HK-2 (cell line): ENCODE data around the gene ZNF783.
"Not testable (repeated sequence)": the region's sequence is repeated elsewhere in the genome, so short reads cannot be mapped to it uniquely, and the experiment has no call there.

Source experiments
- DNase-seq: peaks from one replicate; pipeline ENCODE4 v3.0.0-alpha.2; 2018; ENCODE audit not compliant: unreplicated experiment

Gene ZNF783

GRCh38 chr7:149240637-149241036 is 21.4 kb upstream of the ZNF783 start:
- DNase-seq, result no peak

- no peak for DNase-seq
These were observed 20.3 kb upstream of the ZNF783 start for GRCh38 chr7:149241696-149242095.

DNA sequence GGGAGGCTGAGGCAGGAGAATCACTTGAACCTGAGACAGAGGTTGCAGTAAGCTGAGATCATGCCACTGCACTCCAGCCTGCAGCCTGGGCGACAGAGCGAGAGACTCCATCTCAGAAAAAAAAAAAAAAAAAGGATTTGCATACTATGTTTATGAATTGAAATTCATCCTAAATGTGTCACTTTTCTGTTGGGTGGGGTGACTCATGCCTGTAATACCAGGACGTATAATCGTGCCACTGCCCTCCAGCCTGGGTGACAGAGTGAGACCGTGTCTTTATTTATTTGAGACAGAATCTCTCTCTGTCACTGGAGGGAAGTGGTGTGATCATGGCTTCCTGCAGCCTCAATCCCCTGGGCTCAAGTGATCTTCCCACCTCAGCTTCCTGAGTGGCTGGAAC is 16.8 kb upstream of the ZNF783 start:
- DNase-seq, result no peak

- DNase-seq, result no peak
These were observed 16.3 kb upstream of the ZNF783 start for GRCh38 chr7:149245744-149246143.

DNA sequence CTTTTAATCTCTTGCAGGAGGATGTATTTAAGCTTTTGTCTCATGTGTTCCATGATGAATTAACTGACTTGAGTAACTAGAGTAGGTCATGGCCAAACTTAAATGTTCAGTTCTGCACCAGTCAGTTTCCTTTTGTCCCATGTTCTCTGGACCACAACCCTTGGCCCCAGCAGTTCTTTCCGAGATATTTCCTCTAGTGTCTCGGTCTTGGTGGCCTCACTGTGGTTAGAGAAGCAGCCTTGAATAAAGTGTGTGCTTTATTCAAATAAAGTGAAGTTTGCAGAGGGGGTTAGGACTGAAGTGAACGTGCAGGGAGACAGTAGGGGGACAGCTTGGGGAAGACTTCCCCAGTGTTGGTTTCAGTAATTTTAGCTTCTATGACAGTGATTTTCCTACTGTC is 13.2 kb upstream of the ZNF783 start:
- no peak for DNase-seq

DNA sequence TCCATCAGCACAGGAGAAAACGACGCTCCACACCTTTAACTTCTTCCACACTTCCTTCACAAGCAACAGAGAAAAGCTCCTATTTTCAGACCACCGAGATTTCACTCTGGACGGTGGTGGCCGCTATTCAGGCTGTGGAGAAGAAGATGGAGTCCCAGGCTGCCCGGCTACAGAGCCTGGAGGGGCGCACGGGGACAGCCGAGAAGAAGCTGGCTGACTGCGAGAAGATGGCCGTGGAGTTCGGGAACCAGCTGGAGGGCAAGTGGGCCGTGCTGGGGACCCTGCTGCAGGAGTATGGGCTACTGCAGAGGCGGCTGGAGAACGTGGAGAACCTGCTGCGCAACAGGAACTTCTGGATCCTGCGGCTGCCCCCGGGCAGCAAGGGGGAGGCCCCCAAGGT is 11.8 kb upstream of the ZNF783 start:
- DNase-seq, result not testable (repeated sequence)

DNA sequence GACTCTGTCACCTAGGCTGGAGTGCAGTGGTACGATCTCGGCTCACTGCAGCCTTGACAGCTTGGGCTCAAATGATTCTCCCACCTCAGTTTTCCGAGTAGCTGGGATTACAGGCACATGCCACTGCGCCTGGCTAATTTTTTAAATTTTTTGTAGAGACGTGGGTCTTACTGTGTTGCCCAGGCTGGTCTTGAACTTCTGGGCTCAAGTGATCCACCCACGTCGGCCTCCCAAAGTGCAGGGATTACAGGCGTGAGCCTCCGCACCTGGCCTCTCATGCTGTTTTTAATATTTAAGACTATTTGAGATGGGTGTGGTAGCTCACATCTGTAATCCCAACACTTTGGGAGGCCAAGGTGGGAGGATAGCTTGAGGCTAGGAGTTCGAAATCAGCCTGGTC is 10.5 kb upstream of the ZNF783 start:
- DNase-seq, result not testable (repeated sequence)

- DNase-seq, result no peak
These were observed 9.6 kb upstream of the ZNF783 start for GRCh38 chr7:149252378-149252777.

DNA sequence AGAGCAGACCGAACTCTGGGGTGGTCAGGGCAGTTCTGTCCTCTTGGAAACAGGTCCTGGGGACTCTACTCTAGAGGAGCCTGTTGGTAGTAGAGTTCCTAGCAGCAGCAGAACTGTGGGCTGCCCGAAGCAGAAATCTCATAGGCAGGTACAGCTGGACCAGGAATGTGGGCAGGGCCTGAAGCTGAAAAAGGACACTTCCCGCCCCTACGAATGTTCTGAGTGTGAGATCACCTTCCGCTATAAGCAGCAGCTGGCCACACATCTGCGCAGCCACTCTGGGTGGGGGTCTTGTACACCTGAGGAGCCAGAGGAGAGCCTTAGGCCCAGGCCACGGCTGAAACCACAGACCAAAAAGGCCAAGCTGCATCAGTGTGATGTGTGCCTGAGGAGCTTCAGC is 8.3 kb upstream of the ZNF783 start:
- DNase-seq, result no peak

- no peak for DNase-seq
These were observed 7.7 kb upstream of the ZNF783 start for GRCh38 chr7:149254181-149254858.

- DNase-seq, result no peak
These were observed 6.8 kb upstream of the ZNF783 start for GRCh38 chr7:149255174-149255573.

GRCh38 chr7:149256568-149256967 is 5.4 kb upstream of the ZNF783 start:
- DNase-seq, result no peak

DNA sequence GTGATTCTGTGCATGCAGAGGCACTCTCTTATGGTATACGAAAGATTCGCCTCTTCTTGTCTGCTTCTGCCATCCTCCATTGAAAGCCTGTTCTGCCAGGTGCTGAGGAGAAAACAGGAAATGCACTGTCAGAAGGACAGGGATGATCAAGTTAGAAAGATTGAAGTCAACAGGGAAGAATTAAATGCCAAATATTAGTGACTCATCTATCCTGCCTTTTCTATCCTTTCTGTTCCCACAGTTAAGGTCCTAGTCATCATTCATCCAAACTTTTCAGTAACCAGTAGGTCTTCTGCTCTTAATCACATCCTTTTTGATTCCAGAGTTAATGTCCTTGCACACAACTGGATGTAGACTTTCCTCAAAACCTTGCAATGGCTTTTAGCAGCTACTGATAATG is 4.8 kb upstream of the ZNF783 start:
- DNase-seq, result no peak

- peak; percentile 31 for DNase-seq
These were observed 624 bp upstream of the ZNF783 start for GRCh38 chr7:149261316-149261828.

DNA sequence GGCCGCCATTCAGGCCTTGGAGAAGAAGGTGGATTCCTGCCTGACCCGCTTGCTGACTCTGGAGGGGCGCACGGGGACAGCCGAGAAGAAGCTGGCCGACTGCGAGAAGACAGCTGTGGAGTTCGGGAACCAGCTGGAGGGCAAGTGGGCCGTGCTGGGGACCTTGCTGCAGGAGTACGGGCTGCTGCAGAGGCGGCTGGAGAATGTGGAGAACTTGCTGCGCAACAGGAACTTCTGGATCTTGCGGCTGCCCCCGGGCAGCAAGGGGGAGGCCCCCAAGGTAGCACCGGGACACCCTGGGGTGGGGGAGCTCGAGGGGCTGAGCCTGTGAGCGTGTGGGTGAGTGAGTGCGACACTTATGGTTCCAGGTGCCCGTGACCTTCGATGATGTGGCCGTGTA is 4.5 kb downstream of the ZNF783 start:
- DNase-seq, result no peak

DNA sequence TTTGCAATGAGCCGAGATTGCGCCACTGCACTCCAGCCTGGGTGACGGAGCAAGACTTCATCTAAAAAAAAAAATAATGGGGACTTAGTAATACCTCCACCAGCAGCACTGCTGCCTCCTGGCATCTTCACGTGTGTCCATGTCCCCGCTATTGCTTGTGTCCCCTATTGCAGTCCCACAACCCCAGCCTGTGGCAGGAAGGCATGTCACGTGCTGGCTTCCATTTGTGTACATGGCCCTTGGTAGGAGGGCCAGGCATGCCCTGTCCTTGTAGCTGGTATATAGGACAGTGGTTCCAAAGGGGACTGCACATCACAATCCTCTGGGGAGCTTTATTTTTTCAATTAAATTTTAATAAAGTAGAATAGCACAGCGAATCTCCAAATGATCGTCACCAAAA is 5.7 kb downstream of the ZNF783 start:
- DNase-seq, result no peak

DNA sequence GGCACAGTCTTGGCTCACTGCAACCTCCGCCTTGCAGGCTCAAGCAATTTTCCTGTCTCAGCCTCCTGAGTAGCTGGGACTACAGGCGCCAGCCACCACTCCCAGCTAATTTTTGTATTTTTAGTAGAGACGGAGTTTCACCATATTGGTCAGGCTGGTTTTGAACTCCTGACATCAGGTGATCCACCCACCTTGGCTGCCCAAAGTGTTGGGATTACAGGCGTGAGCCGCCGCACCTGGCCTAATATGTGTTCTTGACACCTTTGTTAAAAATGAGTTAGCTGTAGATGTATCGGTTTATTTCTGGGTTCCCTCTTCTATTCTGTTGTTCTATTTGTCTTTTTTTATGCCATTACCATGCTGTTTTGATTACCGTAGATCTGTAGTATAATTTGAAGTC is 12.4 kb downstream of the ZNF783 start:
- DNase-seq, result not testable (repeated sequence)

- no peak for DNase-seq
These were observed 15.9 kb downstream of the ZNF783 start for GRCh38 chr7:149277871-149278270.

DNA sequence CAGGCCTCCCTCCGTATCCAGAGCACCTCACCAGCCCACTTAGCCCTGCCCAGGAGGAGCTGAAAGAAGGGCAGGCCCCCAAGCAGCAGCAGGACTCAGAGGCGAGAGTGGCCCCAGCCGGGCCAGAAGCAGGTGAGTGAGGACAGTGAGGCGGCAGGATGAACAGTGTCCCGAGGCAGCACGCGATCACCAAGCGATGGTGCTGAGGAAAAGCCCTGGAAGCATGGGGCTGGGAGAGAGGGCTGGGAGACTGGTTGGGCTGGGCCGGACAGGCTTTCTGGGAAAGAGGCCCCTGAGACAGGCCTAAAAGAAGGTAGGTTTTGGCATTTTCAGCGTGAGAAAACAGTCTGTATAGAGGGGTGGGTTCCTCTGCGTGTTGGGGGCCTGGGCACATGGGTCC is 16.4 kb downstream of the ZNF783 start:
- no peak for DNase-seq

GRCh38 chr7:149279111-149279743 is 17.2 kb downstream of the ZNF783 start:
- no peak for DNase-seq

GRCh38 chr7:149280151-149280550 is 18.2 kb downstream of the ZNF783 start:
- DNase-seq, result no peak

DNA sequence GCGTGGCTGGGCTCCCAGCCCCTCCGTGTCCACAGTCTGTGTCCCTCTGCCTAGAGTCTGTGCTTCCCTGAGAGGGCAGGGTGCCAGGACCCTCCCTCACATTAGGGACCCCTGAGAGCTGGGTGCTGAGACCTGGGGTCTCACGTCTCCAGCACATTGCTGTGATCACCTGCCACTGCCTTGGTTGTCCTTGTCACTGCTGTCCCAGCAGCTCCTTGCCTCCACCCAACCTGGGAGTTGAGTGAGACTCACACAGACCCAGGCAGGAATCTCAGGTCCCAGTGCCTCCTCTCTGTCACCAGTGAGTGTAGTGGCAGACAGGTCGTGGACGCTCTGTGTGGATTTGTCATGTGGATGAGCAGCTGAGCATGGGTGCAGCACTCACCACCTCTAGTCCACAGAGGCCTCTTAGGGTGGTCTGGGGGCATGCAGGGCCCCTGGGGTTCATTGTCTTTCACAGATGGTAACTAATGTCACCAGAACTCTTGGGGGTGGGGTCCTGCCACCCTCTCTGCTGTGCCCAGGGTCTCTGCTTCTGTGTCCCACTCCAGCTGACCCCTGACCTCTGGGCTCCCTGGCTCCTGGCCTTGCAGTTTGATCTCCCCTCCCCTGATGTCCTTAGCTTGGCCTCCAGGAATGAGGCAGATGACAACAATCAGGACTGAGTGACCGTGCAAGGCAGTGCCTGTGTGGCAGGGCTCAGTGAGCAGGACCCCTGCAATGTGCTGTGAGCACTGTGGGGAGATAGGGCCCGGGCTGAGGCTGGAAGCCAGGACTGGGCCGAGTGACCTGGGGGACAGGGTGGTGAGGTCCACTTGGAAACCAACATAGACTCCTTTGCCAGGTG is 18.9 kb downstream of the ZNF783 start:
- no peak for DNase-seq
